Measurements from ENCODE around the gene C6orf120. TPM values are rescaled to one million over a fixed set of nuclear protein-coding genes. Genes with fewer than 3 reads are reported as not detected.

C6orf120 gene
- total and polyA plus RNA-seq, 2 of the 13 experiments (the other 11 are each of a cell fraction or from before 2014, with no cell fraction given): 21.7 to 29.9 TPM

DNA sequence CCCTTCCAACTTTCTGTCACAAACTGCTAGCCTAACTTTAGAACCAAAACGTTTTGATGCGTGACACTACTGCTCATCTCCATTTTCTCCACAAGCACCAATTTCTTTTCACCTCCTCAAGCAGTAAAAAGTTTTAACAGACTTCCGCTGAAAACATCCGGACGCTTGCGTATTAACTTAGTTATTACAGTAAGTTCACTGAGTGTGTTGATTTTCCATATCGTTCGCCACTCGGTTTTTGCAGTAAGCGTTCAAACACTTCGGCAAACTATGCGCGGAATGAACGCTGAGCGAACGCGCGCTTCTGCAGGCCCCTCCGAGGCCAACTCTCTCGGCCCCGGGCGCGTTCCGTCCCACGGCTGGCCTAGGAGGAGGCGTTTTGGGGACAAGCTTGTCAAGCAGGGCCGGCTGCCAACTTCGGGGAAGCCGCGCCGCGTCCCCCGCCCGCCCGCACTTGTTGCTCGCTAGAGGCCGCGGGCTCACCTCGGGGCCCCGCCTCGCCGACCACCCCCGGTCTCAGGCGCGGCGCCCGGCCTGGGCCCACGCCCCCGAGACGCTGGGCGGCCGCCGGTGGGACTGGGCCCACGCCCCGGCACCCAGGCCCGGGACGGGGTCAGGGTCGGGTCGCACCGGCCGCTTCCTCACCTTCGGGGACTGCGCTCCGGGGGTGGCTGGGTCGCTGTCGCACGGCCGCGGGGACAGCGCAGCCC is 21.4 kb downstream of the C6orf120 start (continued):
- no peak; the same call in 1 of the 2 replicates for TF ChIP-seq NFKB2 (CRISPR knock-in tag; IDR thresholded peaks at IDR 0.05; ENCODE audit: borderline replicate concordance)
- no peak for TF ChIP-seq ZNF776 (CRISPR knock-in tag; IDR thresholded peaks at IDR 0.05)
- TF ChIP-seq, protein P1, sequence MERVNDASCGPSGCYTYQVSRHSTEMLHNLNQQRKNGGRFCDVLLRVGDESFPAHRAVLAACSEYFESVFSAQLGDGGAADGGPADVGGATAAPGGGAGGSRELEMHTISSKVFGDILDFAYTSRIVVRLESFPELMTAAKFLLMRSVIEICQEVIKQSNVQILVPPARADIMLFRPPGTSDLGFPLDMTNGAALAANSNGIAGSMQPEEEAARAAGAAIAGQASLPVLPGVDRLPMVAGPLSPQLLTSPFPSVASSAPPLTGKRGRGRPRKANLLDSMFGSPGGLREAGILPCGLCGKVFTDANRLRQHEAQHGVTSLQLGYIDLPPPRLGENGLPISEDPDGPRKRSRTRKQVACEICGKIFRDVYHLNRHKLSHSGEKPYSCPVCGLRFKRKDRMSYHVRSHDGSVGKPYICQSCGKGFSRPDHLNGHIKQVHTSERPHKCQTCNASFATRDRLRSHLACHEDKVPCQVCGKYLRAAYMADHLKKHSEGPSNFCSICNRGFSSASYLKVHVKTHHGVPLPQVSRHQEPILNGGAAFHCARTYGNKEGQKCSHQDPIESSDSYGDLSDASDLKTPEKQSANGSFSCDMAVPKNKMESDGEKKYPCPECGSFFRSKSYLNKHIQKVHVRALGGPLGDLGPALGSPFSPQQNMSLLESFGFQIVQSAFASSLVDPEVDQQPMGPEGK (CRISPR knock-in tag; IDR thresholded peaks at IDR 0.05): 0 out of 2 replicates have a peak, but pooled peaks have one; percentile 13
- TF ChIP-seq, protein P2, sequence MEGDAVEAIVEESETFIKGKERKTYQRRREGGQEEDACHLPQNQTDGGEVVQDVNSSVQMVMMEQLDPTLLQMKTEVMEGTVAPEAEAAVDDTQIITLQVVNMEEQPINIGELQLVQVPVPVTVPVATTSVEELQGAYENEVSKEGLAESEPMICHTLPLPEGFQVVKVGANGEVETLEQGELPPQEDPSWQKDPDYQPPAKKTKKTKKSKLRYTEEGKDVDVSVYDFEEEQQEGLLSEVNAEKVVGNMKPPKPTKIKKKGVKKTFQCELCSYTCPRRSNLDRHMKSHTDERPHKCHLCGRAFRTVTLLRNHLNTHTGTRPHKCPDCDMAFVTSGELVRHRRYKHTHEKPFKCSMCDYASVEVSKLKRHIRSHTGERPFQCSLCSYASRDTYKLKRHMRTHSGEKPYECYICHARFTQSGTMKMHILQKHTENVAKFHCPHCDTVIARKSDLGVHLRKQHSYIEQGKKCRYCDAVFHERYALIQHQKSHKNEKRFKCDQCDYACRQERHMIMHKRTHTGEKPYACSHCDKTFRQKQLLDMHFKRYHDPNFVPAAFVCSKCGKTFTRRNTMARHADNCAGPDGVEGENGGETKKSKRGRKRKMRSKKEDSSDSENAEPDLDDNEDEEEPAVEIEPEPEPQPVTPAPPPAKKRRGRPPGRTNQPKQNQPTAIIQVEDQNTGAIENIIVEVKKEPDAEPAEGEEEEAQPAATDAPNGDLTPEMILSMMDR (CRISPR knock-in tag; IDR thresholded peaks at IDR 0.05): 0 out of 2 replicates have a peak, but pooled peaks have one; percentile 10
- TF ChIP-seq ZNF292 (CRISPR knock-in tag; IDR thresholded peaks at IDR 0.05; ENCODE audit: borderline replicate concordance, low read depth): 0 out of 2 replicates have a peak, but pooled peaks have one; percentile 5
- TF ChIP-seq ZSCAN9 (CRISPR knock-in tag; IDR thresholded peaks at IDR 0.05; ENCODE audit: borderline replicate concordance): peak; percentile 36; the same call in 1 of the 2 replicates
- TF ChIP-seq ZNF501 (CRISPR knock-in tag; IDR thresholded peaks at IDR 0.05): 0 out of 2 replicates have a peak, but pooled peaks have one; percentile 40
- TF ChIP-seq ZNF883 (CRISPR knock-in tag; IDR thresholded peaks at IDR 0.05; ENCODE audit: not compliant biosample characterization): peak; percentile 38
